ENCODE data around the gene ZBTB20. TPM values are rescaled to one million over a fixed set of nuclear protein-coding genes. Genes with fewer than 3 reads are reported as not detected.

The ZBTB20 gene
- total RNA-seq, 1 experiment from 2014 or later = 12.8 TPM

- CTCF ChIA-PET = interaction anchor here (0.6 to 2.1 kb wide), 14 partner anchors 14 to 327 kb away, joined by 3 to 26 read pairs (median 4); no protein-coding TSS in a partner anchor
- H3K27me3 Mint-ChIP-seq (ENCODE audit: insufficient read depth, unreplicated experiment) = no peaks in the 10 kb centered on the region
- intact Hi-C loops (cut with micrococcal nuclease; ENCODE audit: unreplicated experiment) = loop anchor here (1.0 to 5.0 kb wide), 5 partner anchors 35 to 278 kb away; no protein-coding TSS in a partner anchor
- H3K4me3 Mint-ChIP-seq (ENCODE audit: unreplicated experiment) = no peak overlapping the region
- DNase-seq = peak in 1 of 2 experiments; percentile 57
- H3K36me3 Mint-ChIP-seq (ENCODE audit: insufficient read depth, unreplicated experiment) = no peaks in the 10 kb centered on the region
- H3K27ac Mint-ChIP-seq (ENCODE audit: unreplicated experiment) = no peak overlapping the region
- Histone ChIP-seq H3K4me1 (peaks cover 5% of the 10 kb centered on the region; the same call in 1 of the 2 replicates), H3K4me3 (ENCODE audit: low read depth, low read length) (no peak overlapping the region), H3K9me3 (no peaks in the 10 kb centered on the region), H3K27me3 (replicated peaks; ENCODE audit: control insufficient read depth, insufficient read depth, low read length) (no peaks in the 10 kb centered on the region), H3K36me3 (ENCODE audit: control insufficient read depth, insufficient read depth, low read length) (no peaks in the 10 kb centered on the region)
- no TSS peak for BruUV-seq (replicated peaks)
- TF ChIP-seq, protein P1, sequence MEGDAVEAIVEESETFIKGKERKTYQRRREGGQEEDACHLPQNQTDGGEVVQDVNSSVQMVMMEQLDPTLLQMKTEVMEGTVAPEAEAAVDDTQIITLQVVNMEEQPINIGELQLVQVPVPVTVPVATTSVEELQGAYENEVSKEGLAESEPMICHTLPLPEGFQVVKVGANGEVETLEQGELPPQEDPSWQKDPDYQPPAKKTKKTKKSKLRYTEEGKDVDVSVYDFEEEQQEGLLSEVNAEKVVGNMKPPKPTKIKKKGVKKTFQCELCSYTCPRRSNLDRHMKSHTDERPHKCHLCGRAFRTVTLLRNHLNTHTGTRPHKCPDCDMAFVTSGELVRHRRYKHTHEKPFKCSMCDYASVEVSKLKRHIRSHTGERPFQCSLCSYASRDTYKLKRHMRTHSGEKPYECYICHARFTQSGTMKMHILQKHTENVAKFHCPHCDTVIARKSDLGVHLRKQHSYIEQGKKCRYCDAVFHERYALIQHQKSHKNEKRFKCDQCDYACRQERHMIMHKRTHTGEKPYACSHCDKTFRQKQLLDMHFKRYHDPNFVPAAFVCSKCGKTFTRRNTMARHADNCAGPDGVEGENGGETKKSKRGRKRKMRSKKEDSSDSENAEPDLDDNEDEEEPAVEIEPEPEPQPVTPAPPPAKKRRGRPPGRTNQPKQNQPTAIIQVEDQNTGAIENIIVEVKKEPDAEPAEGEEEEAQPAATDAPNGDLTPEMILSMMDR (IDR thresholded peaks at IDR 0.05; ENCODE audit: insufficient read depth in 1 of 2, low read depth in 1 of 2, low read length in 1 of 2, severe bottlenecking in 1 of 2, unreplicated experiment in 1 of 2) = peak; percentile 70
- POLR2A ChIA-PET = interaction anchor here (0.5 kb wide), 1 partner anchor 38 kb away, joined by 3 read pairs; no protein-coding TSS in a partner anchor
- H3K4me1 Mint-ChIP-seq (ENCODE audit: low read depth, unreplicated experiment) = no peaks in the 10 kb centered on the region
- H3K9me3 Mint-ChIP-seq (ENCODE audit: unreplicated experiment) = no peaks in the 10 kb centered on the region
Observed at GRCh38 chr3:114418724-114419543, 728.2 kb downstream of the ZBTB20 start.

DNA sequence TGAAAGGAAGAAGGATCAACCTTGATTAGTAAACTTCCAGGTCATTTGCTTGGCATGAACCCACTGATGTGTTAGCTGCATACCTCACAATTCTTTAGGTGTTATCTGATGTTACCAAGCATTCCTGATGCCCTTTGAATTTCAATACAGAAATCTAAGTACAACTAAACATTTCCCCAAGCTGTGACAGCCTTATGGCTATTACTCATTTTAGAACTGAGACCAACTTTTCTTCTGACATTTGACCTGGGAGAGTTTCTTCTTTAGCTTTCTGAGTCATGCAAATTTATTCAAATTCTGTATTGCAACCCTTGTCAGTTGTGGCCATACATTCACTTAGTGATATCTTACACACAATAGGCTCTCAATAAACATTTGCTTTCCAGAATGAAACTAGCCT lies 729.0 kb downstream of the ZBTB20 start:
- H3K36me3 Mint-ChIP-seq (ENCODE audit: insufficient read depth, unreplicated experiment) = no peaks in the 10 kb centered on the region
- no peaks in the 10 kb centered on the region for H3K9me3 ChIP-seq
- H3K36me3 ChIP-seq (ENCODE audit: control insufficient read depth, insufficient read depth, low read length) = no peaks in the 10 kb centered on the region
- H3K9me3 Mint-ChIP-seq (ENCODE audit: unreplicated experiment) = no peaks in the 10 kb centered on the region
- intact Hi-C loops (cut with micrococcal nuclease; ENCODE audit: unreplicated experiment) = loop anchor here (1.0 to 5.0 kb wide), 5 partner anchors 34 to 279 kb away; no protein-coding TSS in a partner anchor
- BruUV-seq (replicated peaks) = no TSS peak
- no peak for DNase-seq
- peaks cover 11% of the 10 kb centered on the region; the same call in 1 of the 2 replicates for H3K4me1 ChIP-seq
- H3K4me3 Mint-ChIP-seq (ENCODE audit: unreplicated experiment) = no peak overlapping the region
- TF ChIP-seq, protein P1 (IDR thresholded peaks at IDR 0.05; ENCODE audit: insufficient read depth in 1 of 2, low read depth in 1 of 2, low read length in 1 of 2, severe bottlenecking in 1 of 2, unreplicated experiment in 1 of 2) = no peak
- CTCF ChIA-PET = interaction anchor here (0.9 to 2.1 kb wide), 12 partner anchors 13 to 328 kb away, joined by 3 to 26 read pairs (median 4); no protein-coding TSS in a partner anchor
- no peaks in the 10 kb centered on the region for H3K27me3 ChIP-seq (replicated peaks; ENCODE audit: control insufficient read depth, insufficient read depth, low read length)
- POLR2A ChIA-PET = interaction anchor here (0.5 kb wide), 1 partner anchor 38 kb away, joined by 3 read pairs; no protein-coding TSS in a partner anchor
- H3K4me3 ChIP-seq (ENCODE audit: low read depth, low read length) = no peak overlapping the region
- H3K4me1 Mint-ChIP-seq (ENCODE audit: low read depth, unreplicated experiment) = no peaks in the 10 kb centered on the region
- no peaks in the 10 kb centered on the region for H3K27me3 Mint-ChIP-seq (ENCODE audit: insufficient read depth, unreplicated experiment)
- no peak overlapping the region for H3K27ac Mint-ChIP-seq (ENCODE audit: unreplicated experiment)

DNA sequence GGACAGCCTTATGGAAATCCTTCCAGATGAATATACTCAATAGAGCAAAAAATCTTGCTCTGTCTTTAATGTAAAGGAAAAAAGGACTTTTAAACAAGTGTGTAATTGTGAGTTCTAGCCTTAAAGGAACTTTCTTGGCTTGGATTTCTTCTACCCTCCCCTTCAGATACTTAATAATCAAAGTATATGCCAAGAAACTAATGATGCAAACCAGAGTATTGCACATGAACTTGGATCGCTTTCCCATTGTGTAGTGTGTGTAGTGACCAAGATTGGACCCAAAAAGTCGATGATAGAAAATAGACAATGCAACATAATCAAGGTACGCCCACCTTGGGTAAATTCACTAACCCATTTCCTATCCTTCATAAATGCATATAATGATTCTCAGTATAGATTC lies 729.4 kb downstream of the ZBTB20 start:
- ChIA-PET POLR2A (no interaction called here), CTCF (interaction anchor here (0.9 to 2.1 kb wide), 2 partner anchors 37 to 79 kb away, joined by 6 to 13 read pairs; no protein-coding TSS in a partner anchor)
- Histone ChIP-seq H3K36me3 (ENCODE audit: control insufficient read depth, insufficient read depth, low read length) (no peaks in the 10 kb centered on the region), H3K4me3 (ENCODE audit: low read depth, low read length) (no peak overlapping the region), H3K9me3 (no peaks in the 10 kb centered on the region), H3K27me3 (replicated peaks; ENCODE audit: control insufficient read depth, insufficient read depth, low read length) (no peaks in the 10 kb centered on the region), H3K4me1 (peaks cover 11% of the 10 kb centered on the region; the same call in 1 of the 2 replicates)
- no peak overlapping the region for H3K27ac Mint-ChIP-seq (ENCODE audit: unreplicated experiment)
- TF ChIP-seq, protein P1 (IDR thresholded peaks at IDR 0.05; ENCODE audit: insufficient read depth in 1 of 2, low read depth in 1 of 2, low read length in 1 of 2, severe bottlenecking in 1 of 2, unreplicated experiment in 1 of 2) = no peak
- BruUV-seq (replicated peaks) = no TSS peak
- intact Hi-C loops (cut with micrococcal nuclease; ENCODE audit: unreplicated experiment) = loop anchor here (1.0 to 5.0 kb wide), 5 partner anchors 33 to 280 kb away; no protein-coding TSS in a partner anchor
- no peak for DNase-seq
- no peaks in the 10 kb centered on the region for H3K9me3 Mint-ChIP-seq (ENCODE audit: unreplicated experiment)
- H3K36me3 Mint-ChIP-seq (ENCODE audit: insufficient read depth, unreplicated experiment) = no peaks in the 10 kb centered on the region
- H3K4me3 Mint-ChIP-seq (ENCODE audit: unreplicated experiment) = no peak overlapping the region
- H3K4me1 Mint-ChIP-seq (ENCODE audit: low read depth, unreplicated experiment) = no peaks in the 10 kb centered on the region
- no peaks in the 10 kb centered on the region for H3K27me3 Mint-ChIP-seq (ENCODE audit: insufficient read depth, unreplicated experiment)

Measured in Caco-2 (cell line).